Epithelial cell of proximal tubule (primary cell): Measurements from ENCODE around the gene TMEM42. TPM values are rescaled to one million over a fixed set of nuclear protein-coding genes. Genes with fewer than 3 reads are reported as not detected.
"Not testable (repeated sequence)": the region's sequence is repeated elsewhere in the genome, so short reads cannot be mapped to it uniquely, and the experiment has no call there.

ENCODE experiments used
- DNase-seq: peaks from one replicate; pipeline ENCODE4 v3.0.0-alpha.2; 2011; ENCODE audit warnings: low read depth
- H3K4me3 ChIP-seq: 2 replicates; pipeline ENCODE4 v1.5.1; 2011; ENCODE audit warnings: low read depth, mild to moderate bottlenecking, low read length
- CTCF ChIP-seq: conservative IDR thresholded peaks from 2 replicates; pipeline ENCODE4 v1.5.1; 2012; ENCODE audit warnings: low read depth, mild to moderate bottlenecking, low read length
- total RNA-seq: library from RNA; depleted of rRNA; stranded (reverse); fragments of >200 nt; gene quantifications from 2 replicates; pipeline ENCODE4 v1.2.3, GENCODE V29; 2015

The TMEM42 gene
- total RNA-seq = 20.1 and 22.3 TPM in 2 replicates

GRCh38 chr3:44861412-44862225, at the start of gene TMEM42:
TSS of gene TMEM42 (plus strand) at chr3:44861912. CDS start at chr3:44861925, 13 bp downstream.
- TF ChIP-seq CTCF = peak; percentile 31
- peak within 1 kb of the TSS; percentile 74 for H3K4me3 ChIP-seq
- DNase-seq = no peak

GRCh38 chr3:44814751-44815150, 47.0 kb upstream of the TMEM42 start:
- no peak for TF ChIP-seq CTCF
- H3K4me3 ChIP-seq = no peak overlapping the region
- no peak for DNase-seq

GRCh38 chr3:44816334-44816733, 45.4 kb upstream of the TMEM42 start:
- H3K4me3 ChIP-seq, DNase-seq: not testable (repeated sequence)

- DNase-seq, H3K4me3 ChIP-seq: not testable (repeated sequence)
Observed at GRCh38 chr3:44821206-44821605, 40.5 kb upstream of the TMEM42 start.

GRCh38 chr3:44825264-44825925, 36.3 kb upstream of the TMEM42 start:
- DNase-seq = peak; percentile 92
- TF ChIP-seq CTCF = no peak

GRCh38 chr3:44827196-44827595, 34.5 kb upstream of the TMEM42 start:
- H3K4me3 ChIP-seq = no peak overlapping the region
- TF ChIP-seq CTCF = no peak
- no peak for DNase-seq

More at GRCh38 chr3:44825264-44825925, 36.3 kb upstream of the TMEM42 start:
- H3K4me3 ChIP-seq = no peak overlapping the region

- no peak for TF ChIP-seq CTCF
- no peak for DNase-seq
- H3K4me3 ChIP-seq = no peak overlapping the region
Observed at GRCh38 chr3:44831232-44831631, 30.5 kb upstream of the TMEM42 start.

GRCh38 chr3:44832032-44832431, 29.7 kb upstream of the TMEM42 start:
- no peak overlapping the region for H3K4me3 ChIP-seq
- TF ChIP-seq CTCF = no peak
- no peak for DNase-seq
